Activated gamma-delta T cell treated with Interleukin-2 at 50 U/mL for 16 hours (primary cell): ENCODE measurements around the gene PIPOX.
A peak's percentile ranks its signal among the peaks of the same experiment; 100 is the strongest.

Experiments
- DNase-seq: peaks from one replicate; pipeline ENCODE4 v3.0.0-alpha.2; 2020

Gene PIPOX, protein sequence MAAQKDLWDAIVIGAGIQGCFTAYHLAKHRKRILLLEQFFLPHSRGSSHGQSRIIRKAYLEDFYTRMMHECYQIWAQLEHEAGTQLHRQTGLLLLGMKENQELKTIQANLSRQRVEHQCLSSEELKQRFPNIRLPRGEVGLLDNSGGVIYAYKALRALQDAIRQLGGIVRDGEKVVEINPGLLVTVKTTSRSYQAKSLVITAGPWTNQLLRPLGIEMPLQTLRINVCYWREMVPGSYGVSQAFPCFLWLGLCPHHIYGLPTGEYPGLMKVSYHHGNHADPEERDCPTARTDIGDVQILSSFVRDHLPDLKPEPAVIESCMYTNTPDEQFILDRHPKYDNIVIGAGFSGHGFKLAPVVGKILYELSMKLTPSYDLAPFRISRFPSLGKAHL

GRCh38 chr17:29042679-29043538 is at the start of gene PIPOX:
Gene PIPOX (plus strand): TSS chr17:29043141. CDS start chr17:29043226, 85 bp downstream.
- no peak for DNase-seq

GRCh38 chr17:28993645-28994426 is 49.1 kb upstream of the PIPOX start:
- no peak for DNase-seq

GRCh38 chr17:28996554-28997096 is 46.3 kb upstream of the PIPOX start:
- no peak for DNase-seq

- no peak for DNase-seq
Measured at GRCh38 chr17:28997806-28998205, 45.1 kb upstream of the PIPOX start.

DNA sequence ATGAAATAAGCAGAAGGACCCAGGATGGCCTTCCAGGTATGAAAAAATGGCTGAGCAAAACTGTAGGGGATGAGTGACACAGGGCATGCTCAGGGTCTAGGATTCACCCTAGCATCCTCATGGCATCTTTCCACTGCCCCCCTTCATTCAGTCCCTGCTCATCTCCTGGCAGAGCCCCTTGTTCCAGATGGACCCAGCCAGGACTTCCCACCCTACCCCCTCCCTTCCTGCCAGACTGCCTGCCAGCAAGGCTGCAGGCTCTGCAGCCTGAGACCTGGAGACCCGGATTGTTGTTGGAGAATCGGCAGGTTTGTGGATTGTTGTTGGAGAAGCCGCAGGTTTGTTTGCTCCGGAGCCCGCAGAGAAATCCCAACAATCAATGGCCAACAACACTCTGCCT is 43.7 kb upstream of the PIPOX start:
- DNase-seq, result no peak

GRCh38 chr17:29000973-29001372 is 42.0 kb upstream of the PIPOX start:
- no peak for DNase-seq

DNA sequence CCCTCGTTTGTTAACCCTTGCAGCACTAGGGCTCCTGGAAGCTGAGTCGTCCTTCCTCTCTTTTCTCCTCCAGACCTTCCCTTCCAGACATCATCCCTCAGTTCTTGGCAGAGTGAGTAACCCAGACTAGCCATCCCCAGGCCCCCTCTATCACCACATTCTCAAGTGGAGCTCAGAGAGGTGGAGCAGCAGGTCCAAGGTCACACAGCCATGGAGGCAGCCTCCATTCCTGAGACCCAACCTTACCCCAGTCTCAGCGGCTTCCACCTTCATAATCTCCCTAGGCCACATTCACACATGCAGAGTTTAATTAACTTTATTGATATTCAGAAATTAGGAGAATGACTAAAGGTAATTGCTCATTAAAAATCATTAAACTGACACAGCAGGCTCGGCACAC is 40.1 kb upstream of the PIPOX start:
- no peak for DNase-seq

DNA sequence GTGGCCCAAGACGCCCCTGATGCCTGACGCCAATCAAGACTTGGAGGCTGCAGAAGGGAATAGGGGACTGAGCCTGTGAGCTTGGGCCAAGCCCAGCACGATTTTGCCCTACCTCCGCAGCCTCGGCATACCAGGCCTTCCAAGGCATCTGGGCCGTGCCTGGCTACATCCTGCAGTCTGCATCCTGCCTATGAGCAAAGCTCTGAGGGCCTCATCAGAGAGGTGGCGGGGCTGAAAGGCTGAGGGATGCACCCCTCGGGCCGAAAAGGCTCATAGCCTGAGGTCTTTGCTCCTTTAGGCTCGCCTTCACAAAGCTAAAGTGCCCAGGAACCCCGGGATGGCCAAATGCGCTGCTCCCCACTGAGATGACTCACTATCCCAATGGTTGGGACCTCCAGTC is 39.7 kb upstream of the PIPOX start:
- DNase-seq, result no peak

DNA sequence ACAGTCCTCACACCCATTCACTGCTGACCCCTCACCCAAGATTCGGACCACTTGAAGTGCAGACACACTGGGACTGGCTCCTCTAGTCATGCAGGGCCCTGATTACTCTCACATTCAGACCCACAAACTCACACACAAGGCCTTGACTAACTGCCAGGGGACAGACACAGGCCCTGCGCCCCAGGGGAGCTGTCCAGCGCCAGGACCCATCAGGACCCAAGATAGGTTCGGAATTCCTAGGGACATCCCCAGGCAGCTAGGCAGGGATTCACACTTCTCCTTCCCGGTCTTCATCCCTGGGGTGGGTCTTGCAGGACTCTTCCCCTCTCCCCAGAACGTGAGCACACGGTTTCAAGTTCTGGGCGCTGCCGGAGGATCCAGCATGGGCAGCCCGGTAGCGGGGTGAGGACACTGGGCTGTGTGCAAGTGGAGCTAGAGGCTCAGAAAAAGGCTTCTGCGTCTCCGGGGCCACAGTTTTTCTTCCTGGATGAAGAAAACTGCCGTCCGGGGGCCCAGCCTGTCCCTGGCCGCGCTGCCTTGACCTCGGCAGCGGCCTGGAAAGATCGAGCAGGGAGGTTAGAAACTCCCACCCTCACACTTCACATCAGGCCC is 38.8 kb upstream of the PIPOX start:
- DNase-seq, result no peak

- peak; percentile 49 for DNase-seq
Measured at GRCh38 chr17:29005936-29006511, 36.9 kb upstream of the PIPOX start, which contains the start of gene SEZ6. Gene SEZ6 (minus strand): TSS chr17:29006033. CDS start chr17:29005869, 164 bp downstream.

DNA sequence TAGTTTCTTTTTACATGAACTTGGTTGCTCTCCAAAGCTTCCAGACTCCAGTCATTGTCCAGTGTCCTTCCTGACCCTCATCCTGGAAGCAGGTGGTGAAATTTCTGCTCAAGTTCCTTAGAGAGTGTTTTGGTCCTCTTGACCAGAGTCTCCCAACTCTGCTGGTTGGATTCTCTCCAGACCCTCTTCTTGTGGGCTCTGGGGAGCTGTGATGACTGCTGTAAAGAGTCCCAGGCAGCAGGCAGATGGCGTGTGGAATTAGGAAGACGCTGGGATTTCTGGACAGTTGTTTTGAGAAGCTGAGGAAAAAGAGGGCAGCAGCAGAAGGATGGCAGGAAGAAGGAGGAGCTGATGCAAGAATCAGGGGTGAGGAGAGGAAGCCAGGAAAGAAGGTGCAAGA is 35.5 kb upstream of the PIPOX start:
- DNase-seq, result no peak

GRCh38 chr17:29007860-29008455 is 35.0 kb upstream of the PIPOX start:
- DNase-seq, result no peak

DNA sequence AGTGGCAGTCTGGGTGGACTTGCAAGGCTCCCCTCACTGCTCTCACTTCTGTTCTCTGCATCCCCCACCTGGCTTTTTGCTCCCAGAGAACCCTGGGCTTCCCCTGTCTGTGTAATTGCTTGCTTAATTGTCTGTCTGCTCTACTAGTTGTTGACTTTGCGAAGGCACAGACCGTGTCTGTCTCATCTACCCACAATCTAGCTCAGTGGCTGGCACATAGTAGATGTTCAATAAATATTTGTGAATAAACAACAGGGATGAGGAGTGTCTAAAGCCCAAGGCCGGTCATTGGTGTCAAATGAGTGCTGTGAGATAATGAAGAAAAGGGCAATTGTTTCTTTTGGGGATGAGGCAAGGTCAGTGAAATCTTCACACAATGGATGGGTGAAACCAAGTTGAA is 34.4 kb upstream of the PIPOX start:
- DNase-seq, result no peak

GRCh38 chr17:29010129-29010528 is 32.8 kb upstream of the PIPOX start:
- no peak for DNase-seq

GRCh38 chr17:29010586-29010985 is 32.4 kb upstream of the PIPOX start:
- no peak for DNase-seq

- DNase-seq, result no peak
Measured at GRCh38 chr17:29012535-29012934, 30.4 kb upstream of the PIPOX start.

DNA sequence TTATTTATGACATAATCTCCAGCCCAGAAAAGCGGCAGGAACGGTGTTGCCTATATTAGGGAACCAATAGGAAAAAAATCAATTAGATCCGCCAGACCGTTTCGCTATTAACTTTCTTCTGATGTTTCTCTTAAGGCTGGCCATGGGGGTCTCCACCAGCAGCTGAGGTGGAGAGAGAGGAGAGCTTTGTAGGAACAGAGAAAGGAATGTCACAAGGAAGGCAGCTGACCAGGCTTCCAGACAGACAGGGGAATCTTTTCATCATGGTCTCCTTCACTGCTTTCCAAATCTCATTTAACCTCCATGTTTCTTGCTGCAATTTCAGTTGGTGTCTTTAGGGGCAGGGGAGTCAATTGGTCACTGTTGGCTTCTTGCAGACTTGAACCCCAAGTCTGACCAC is 28.2 kb upstream of the PIPOX start:
- DNase-seq, result no peak

DNA sequence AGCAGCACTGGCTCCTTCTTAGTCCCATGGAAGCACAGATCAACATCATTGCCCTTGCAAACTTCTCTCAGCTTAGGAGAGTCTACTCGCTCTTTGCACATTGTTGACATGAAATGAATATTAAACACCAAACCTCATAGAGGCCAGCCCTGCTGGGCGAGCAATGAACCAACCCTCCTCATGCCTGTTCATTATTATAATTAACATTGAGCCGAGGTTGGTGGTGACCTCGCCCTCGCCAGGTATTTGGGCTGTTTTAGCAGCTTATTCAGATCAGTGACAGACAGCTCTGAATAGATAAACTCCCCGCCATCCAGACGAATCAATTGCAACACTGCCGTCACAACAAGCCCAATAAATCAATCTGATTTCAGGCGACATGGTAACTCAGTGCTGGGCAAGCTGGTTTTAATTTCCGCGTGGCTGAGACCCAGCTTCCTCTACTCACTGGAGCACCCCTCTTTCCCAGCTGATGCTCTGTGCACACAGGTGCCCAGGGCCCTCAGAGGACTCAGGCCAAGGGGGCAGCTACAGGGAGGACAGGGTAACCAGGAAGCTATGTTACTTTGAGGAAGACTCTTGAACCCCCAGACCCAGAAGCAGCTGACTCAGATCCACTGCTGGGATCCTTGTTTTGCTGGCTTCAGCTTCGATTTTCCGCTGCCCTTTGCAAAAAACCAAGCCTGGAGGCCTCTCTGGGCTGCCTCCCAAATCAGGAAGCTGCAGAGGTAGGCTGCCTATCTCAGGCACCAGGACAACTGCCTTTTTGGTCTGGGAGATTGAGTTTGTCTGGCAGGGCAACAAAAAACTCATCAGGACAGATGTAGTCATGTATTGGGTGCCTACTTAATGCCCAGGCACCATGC is 26.4 kb upstream of the PIPOX start:
- no peak for DNase-seq

- no peak for DNase-seq
Measured at GRCh38 chr17:29018788-29019474, 24.0 kb upstream of the PIPOX start.
